Transverse colon (tissue), 4 donors: ENCODE results near the gene EME1. TPM values are rescaled to one million over a fixed set of nuclear protein-coding genes. Genes with fewer than 3 reads are reported as not detected.

Source experiments
- DNase-seq: peaks from one replicate; pipeline ENCODE4 v3.0.0-alpha.2; 2019
- H3K27ac ChIP-seq, 4 donors: fragments of 200-600 bp; sonication (generic); 2 replicates each; pipeline ENCODE4 v1.5.1; 2016 to 2018; ENCODE audit warnings: inconsistent platforms in 4 of 4
- H3K27me3 ChIP-seq: fragments of 200-600 bp; sonication (generic); 2 replicates; pipeline ENCODE4 v1.5.1; 2017; ENCODE audit warnings: inconsistent platforms
- H3K36me3 ChIP-seq, 4 donors: fragments of 200-600 bp; sonication (generic); 2 replicates each; pipeline ENCODE4 v1.5.1; 2017 to 2019; ENCODE audit warnings: inconsistent platforms in 4 of 4
- H3K4me1 ChIP-seq, 4 donors: fragments of 200-600 bp; sonication (generic); 2 replicates each; pipeline ENCODE4 v1.5.1; 2017 to 2020; ENCODE audit warnings: inconsistent platforms in 4 of 4
- H3K4me3 ChIP-seq, 4 donors: fragments of 200-600 bp; sonication (generic); 1 replicate in 1 of 4; 2 replicates in 3 of 4; pipeline versions ENCODE4 v1.5.1 to v1.6.1; 2017 to 2019; ENCODE audit warnings: inconsistent platforms in 4 of 4
- H3K9me3 ChIP-seq, 2 donors: fragments of 200-600 bp; sonication (generic); 2 replicates each; pipeline ENCODE4 v1.5.1; 2017 to 2019; ENCODE audit warnings: inconsistent platforms in 2 of 2
- EP300 ChIP-seq: sonication (generic); formaldehyde crosslinking; IDR thresholded peaks from one replicate; pipeline ENCODE4 v1.6.1; 2017; ENCODE audit warnings: antibody characterized with exemption, low read depth
- POLR2A ChIP-seq: fragments of 450-650 bp; IDR thresholded peaks from one replicate; pipeline ENCODE4 v1.6.1; 2016; ENCODE audit warnings: antibody characterized with exemption, mild to moderate bottlenecking, moderate library complexity
- POLR2AphosphoS5 ChIP-seq, 3 donors: sonication (generic); formaldehyde crosslinking; IDR thresholded peaks; one replicate each; pipeline ENCODE4 v1.6.1; 2016; ENCODE audit warnings: antibody characterized with exemption in 3 of 3
- WGBS, 2 donors: methylation state at CpG; one replicate each; pipeline ENCODE4 v1.1.5; 2018; ENCODE audit warnings: low coverage in 1 of 2; 5-methylcytosine and 5-hydroxymethylcytosine counted together
- in situ Hi-C, 4 donors: fragments of 200-750 bp; cut with MboI; loops; one replicate each; pipeline versions ENCODE4 v1.15.0 to v1.15.1; 2017; ENCODE audit warnings: low sequenced_read_pairs in 3 of 4, low pct_ligation_motif_present in 1 of 4, low pct_unique_long_range_greater_than_20kb in 1 of 4
- intact Hi-C: fragments of 100-400 bp; cut with DNase I; formaldehyde crosslinking; loops from one replicate; pipeline ENCODE4 v1.15.1; 2023; ENCODE audit warnings: low total_unique reads
- total RNA-seq, 4 donors: library from RNA; depleted of rRNA; stranded (reverse); fragments of >200 nt; gene quantifications; one replicate each; pipeline ENCODE4 v1.1.0, GENCODE V29; 2016
- TF ChIP-seq, protein P1 (sequence below), 5 experiments: fragments of 200-600 bp in 3 of 5; fragments of 450-650 bp in 2 of 5; sonication (generic) in 3 of 5; IDR thresholded peaks; 1 replicate in 2 of 5; 2 replicates in 3 of 5; pipeline ENCODE4 v1.5.1; 2016 to 2017; ENCODE audit warnings: antibody characterized with exemption in 5 of 5, inconsistent platforms in 3 of 5, mild to moderate bottlenecking in 2 of 5, moderate library complexity in 1 of 5

Gene EME1
- total RNA-seq, 4 donors from 2014 or later: 1.4 to 1.6 TPM; not detected in 2

DNA sequence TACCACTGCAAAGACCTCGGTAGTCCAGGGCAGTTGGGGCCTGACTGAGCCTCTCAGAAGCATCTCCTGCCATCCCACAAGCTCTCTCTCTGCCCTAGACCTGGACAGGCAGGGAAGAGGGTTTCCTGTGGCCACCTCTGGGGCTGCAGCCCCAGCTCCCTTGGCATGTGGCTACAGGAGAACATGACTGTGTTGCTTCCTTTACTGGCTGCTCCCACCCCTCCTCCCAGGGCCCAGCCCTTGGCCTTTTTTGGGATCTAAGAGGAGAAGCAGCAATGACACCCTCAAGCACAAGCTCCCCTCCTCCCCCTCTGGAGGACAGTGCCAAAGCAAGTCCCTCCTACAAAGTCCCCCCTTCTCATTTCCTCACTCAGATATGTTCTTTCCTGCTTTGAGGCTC lies 5.6 kb upstream of the EME1 start:
- DNase-seq: no peak
- H3K27me3 ChIP-seq: no peaks in the 10 kb centered on the region
- peaks cover 0 to 36% (median 13%) of the 10 kb centered on the region in 4 donors for H3K36me3 ChIP-seq
- H3K9me3 ChIP-seq: no peaks in the 10 kb centered on the region
- no peak overlapping the region for H3K4me3 ChIP-seq
- in situ Hi-C loops: no loop called here
- TF ChIP-seq POLR2A: no peak
- no peak for TF ChIP-seq EP300
- no peak for TF ChIP-seq POLR2AphosphoS5 (IDR thresholded peaks at IDR 0.05)
- TF ChIP-seq, protein P1, sequence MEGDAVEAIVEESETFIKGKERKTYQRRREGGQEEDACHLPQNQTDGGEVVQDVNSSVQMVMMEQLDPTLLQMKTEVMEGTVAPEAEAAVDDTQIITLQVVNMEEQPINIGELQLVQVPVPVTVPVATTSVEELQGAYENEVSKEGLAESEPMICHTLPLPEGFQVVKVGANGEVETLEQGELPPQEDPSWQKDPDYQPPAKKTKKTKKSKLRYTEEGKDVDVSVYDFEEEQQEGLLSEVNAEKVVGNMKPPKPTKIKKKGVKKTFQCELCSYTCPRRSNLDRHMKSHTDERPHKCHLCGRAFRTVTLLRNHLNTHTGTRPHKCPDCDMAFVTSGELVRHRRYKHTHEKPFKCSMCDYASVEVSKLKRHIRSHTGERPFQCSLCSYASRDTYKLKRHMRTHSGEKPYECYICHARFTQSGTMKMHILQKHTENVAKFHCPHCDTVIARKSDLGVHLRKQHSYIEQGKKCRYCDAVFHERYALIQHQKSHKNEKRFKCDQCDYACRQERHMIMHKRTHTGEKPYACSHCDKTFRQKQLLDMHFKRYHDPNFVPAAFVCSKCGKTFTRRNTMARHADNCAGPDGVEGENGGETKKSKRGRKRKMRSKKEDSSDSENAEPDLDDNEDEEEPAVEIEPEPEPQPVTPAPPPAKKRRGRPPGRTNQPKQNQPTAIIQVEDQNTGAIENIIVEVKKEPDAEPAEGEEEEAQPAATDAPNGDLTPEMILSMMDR (IDR thresholded peaks at IDR 0.05): no peak
- 73% methylated on average over 1 of the region's 1 CpG; no CpG with 5 or more reads in 1 of the 2 donors for WGBS, 2 donors
- intact Hi-C loops: no loop called here
- peaks cover 11 to 18% (median 15%) of the 10 kb centered on the region in 4 donors for H3K4me1 ChIP-seq
- no peak overlapping the region for H3K27ac ChIP-seq

DNA sequence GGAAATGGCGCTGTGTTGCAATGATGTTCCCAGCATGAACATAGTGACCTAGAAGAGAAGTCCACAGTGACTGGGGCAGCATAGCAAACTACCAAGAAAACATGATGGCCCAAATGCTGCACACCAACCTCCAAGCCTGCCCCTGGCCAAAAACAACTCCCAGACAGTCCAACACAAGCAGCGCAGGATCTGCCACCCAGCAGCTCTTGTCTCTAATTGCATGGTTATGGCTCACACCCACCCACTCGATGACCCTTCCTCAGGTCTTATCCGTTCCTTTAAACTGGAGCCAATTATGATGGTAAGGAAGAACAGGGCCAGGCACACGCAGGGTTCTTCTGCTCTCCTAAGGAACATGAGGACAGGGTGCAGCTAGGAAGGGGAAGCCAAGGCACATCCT lies 3.0 kb upstream of the EME1 start:
- Histone ChIP-seq H3K4me1 (peaks cover 11 to 20% (median 19%) of the 10 kb centered on the region in 4 donors), H3K27me3 (no peaks in the 10 kb centered on the region), H3K4me3 (no peak overlapping the region), H3K9me3 (no peaks in the 10 kb centered on the region), H3K36me3 (peaks cover 0 to 36% (median 13%) of the 10 kb centered on the region in 4 donors), H3K27ac (no peak overlapping the region)
- no peak for DNase-seq
- intact Hi-C loops (no loop called here), in situ Hi-C loops (no loop called here)
- 92 to 97% methylated on average over 2 to 5 of the region's 5 CpGs for WGBS, 2 donors
- TF ChIP-seq, protein P1 (IDR thresholded peaks at IDR 0.05): no peak
- TF ChIP-seq POLR2A (no peak), POLR2AphosphoS5 (IDR thresholded peaks at IDR 0.05) (no peak), EP300 (no peak)

DNA sequence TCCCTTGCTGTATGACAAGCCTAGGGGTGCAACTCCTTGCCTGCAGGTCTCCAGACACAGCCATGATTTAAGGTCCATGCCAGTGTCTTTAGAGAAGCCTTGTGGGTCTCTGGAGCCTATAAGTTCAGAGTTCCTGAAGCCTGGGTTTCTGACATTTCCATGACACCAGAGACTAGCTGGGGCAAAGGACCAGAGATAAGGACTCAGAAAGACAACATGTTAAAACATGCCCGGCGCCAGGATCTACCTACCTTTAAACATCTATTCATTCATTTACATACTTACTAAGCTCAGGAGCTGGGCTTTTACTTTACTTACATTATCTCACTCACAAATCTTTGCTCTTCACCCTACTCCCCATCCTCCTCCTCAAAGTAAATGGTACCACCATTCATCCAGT lies 1.5 kb upstream of the EME1 start:
- Histone ChIP-seq H3K36me3 (peaks cover 0 to 32% (median 13%) of the 10 kb centered on the region in 4 donors), H3K27me3 (no peaks in the 10 kb centered on the region), H3K9me3 (no peaks in the 10 kb centered on the region), H3K4me1 (peaks cover 11 to 23% (median 19%) of the 10 kb centered on the region in 4 donors), H3K4me3 (peak overlapping the region in 1 of 4 donors; percentile 81), H3K27ac (no peak overlapping the region)
- 94% methylated on average over 2 of the region's 2 CpGs; no CpG with 5 or more reads in 1 of the 2 donors for WGBS, 2 donors
- intact Hi-C loops (no loop called here), in situ Hi-C loops (no loop called here)
- no peak for DNase-seq
- TF ChIP-seq POLR2AphosphoS5 (IDR thresholded peaks at IDR 0.05): no peak
- TF ChIP-seq, protein P1 (IDR thresholded peaks at IDR 0.05): no peak
- no peak for TF ChIP-seq POLR2A

DNA sequence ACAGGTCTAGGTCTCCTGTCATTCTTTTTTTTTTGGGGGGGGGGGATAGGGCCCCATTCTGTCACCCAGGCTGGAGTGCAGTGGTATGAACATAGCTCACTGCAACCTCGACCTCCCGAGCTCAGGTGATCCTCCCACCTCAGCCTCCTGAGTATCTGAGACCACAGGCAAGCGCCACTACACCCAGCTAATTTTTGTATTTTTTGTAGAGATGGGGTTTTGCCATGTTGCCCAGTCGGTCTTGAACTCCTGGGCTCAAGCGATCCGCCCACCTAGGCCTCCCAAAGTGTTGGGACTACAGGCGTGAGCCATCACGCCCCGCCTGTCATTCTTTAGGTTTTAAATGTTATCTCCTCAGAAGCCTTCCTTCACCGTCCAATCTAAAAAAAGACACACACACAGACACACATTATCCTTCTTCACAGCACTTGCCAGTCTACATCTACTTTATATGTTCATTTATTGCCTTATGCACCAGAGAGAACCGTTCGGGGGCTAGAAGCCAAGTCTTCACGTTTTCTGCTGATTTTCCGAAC lies 739 bp upstream of the EME1 start:
- DNase-seq: no peak
- in situ Hi-C loops: no loop called here
- peaks cover 11 to 23% (median 19%) of the 10 kb centered on the region in 4 donors for H3K4me1 ChIP-seq
- no peaks in the 10 kb centered on the region for H3K9me3 ChIP-seq
- H3K4me3 ChIP-seq: peak overlapping the region; percentile 61 to 81 (median 70)
- intact Hi-C loops: no loop called here
- peak overlapping the region; percentile 87 to 97 (median 90) for H3K27ac ChIP-seq
- no peaks in the 10 kb centered on the region for H3K27me3 ChIP-seq
- TF ChIP-seq POLR2AphosphoS5 (IDR thresholded peaks at IDR 0.05) (no peak), POLR2A (no peak), EP300 (no peak)
- TF ChIP-seq, protein P1 (IDR thresholded peaks at IDR 0.05): no peak
- H3K36me3 ChIP-seq: peaks cover 0 to 30% (median 12%) of the 10 kb centered on the region in 4 donors
- 16% methylated on average over 11 to 14 of the region's 14 CpGs for WGBS, 2 donors
